Vagina (tissue), 2 donors: Measurements from ENCODE around the gene CCR7.

Source experiments
- CTCF ChIP-seq, 3 experiments: fragments of 450-650 bp in 2 of 3; fragments of 200-600 bp in 1 of 3; sonication (generic) in 1 of 3; IDR thresholded peaks; one replicate each; pipeline ENCODE4 v1.5.1; 2017 to 2019; ENCODE audit warnings: antibody characterized with exemption in 3 of 3, mild to moderate bottlenecking in 2 of 3, moderate library complexity in 2 of 3
- POLR2A ChIP-seq, 2 donors: fragments of 450-650 bp; IDR thresholded peaks; one replicate each; pipeline ENCODE4 v1.6.1; 2017; ENCODE audit warnings: antibody characterized with exemption in 2 of 2, mild to moderate bottlenecking in 2 of 2, moderate library complexity in 2 of 2

DNA sequence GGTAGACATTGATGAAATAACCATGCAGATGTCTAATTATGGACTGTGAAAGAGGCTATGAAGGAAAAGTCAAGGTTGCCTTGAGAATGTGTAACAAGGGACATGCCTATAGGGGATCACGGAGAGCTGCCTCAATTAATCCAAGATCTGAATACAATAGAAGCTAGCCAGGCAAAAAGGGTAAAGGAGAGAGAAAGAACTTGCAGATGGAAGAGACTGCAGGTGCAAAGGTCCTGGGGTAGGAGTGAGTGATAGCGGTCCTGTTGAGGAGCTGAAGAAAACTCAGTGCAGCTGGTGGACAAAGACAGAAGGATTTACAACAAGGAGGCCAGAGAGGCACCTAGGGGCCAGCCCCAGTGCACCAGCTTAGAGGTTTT lies 48.0 kb downstream of the CCR7 start:
- TF ChIP-seq CTCF (IDR thresholded peaks at IDR 0.05) (no peak), POLR2A (IDR thresholded peaks at IDR 0.05) (no peak)
